NCI-H1092 treated with DMSO at 0.1 percent for 48 hours (cell line): ENCODE measurements around the gene CPVL.

Experiments
- DNase-seq: peaks from one replicate; lab custom pipeline; 2025; lab: John Stamatoyannopoulos, UW

Gene CPVL

GRCh38 chr7:29044554-29044953 lies 101.8 kb downstream of the CPVL start:
- no peak for DNase-seq

- DNase-seq, result no peak
Observed at GRCh38 chr7:29043576-29043975, 102.8 kb downstream of the CPVL start.

GRCh38 chr7:29042824-29043231 lies 103.5 kb downstream of the CPVL start:
- no peak for DNase-seq

GRCh38 chr7:29041991-29042390 lies 104.3 kb downstream of the CPVL start:
- no peak for DNase-seq

- DNase-seq, result no peak
Observed at GRCh38 chr7:29040579-29040925, 105.8 kb downstream of the CPVL start.

GRCh38 chr7:29039821-29040578 lies 106.3 kb downstream of the CPVL start:
- no peak for DNase-seq

- no peak for DNase-seq
Observed at GRCh38 chr7:29038463-29038862, 107.9 kb downstream of the CPVL start.

- DNase-seq, result no peak
Observed at GRCh38 chr7:29035044-29035740, 111.1 kb downstream of the CPVL start.

- DNase-seq, result no peak
Observed at GRCh38 chr7:29033584-29033983, 112.8 kb downstream of the CPVL start.

- DNase-seq, result no peak
Observed at GRCh38 chr7:29032146-29032545, 114.2 kb downstream of the CPVL start.

GRCh38 chr7:29030781-29031275 lies 115.5 kb downstream of the CPVL start:
- DNase-seq, result no peak

- DNase-seq, result no peak
Observed at GRCh38 chr7:29022291-29022988, 123.9 kb downstream of the CPVL start.

GRCh38 chr7:29019896-29020295 lies 126.4 kb downstream of the CPVL start:
- peak; percentile 90 for DNase-seq

- DNase-seq, result peak; percentile 90
Observed at GRCh38 chr7:29019387-29019786, 127.0 kb downstream of the CPVL start.

GRCh38 chr7:29017713-29018112 lies 128.6 kb downstream of the CPVL start:
- DNase-seq, result peak; percentile 74

GRCh38 chr7:29014725-29015124 lies 131.6 kb downstream of the CPVL start:
- no peak for DNase-seq

GRCh38 chr7:29013931-29014330 lies 132.4 kb downstream of the CPVL start:
- no peak for DNase-seq

GRCh38 chr7:29013082-29013695 lies 133.1 kb downstream of the CPVL start:
- no peak for DNase-seq

- DNase-seq, result no peak
Observed at GRCh38 chr7:29009947-29010346, 136.4 kb downstream of the CPVL start.

- no peak for DNase-seq
Observed at GRCh38 chr7:29008590-29008989, 137.7 kb downstream of the CPVL start.

GRCh38 chr7:29007127-29007526 lies 139.2 kb downstream of the CPVL start:
- no peak for DNase-seq

- no peak for DNase-seq
Observed at GRCh38 chr7:29005829-29006228, 140.5 kb downstream of the CPVL start.
